Activated CD8-positive, alpha-beta memory T cell treated with anti-CD3 and anti-CD28 coated beads for 1 hour (primary cell): ENCODE measurements around the gene ZNF133.

Experiments used
- DNase-seq, 2 donors: peaks; one replicate each; pipeline ENCODE4 v3.0.0-alpha.2; 2020; ENCODE audit warnings: low read depth in 1 of 2; ENCODE audit errors: extremely low read depth in 1 of 2

Gene ZNF133

DNA sequence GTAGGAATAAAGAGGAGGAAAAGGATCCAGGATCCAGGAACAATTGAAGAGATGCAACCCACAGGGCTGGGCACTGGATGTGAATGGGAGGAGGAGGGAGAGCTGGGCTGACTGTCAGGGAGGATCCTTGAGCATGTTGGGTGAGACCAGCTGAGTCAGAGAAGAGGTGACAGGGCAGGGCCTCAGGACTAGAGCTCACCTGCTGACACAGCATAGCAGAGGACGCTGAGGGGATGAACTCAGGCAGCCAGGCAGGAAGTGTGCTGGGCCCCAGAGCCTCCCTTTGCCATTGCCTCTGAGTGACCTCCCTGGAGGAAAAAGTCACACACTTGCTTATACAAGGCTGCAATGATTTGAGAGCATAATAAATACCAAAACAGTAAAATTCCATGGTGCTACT, 72.3 kb downstream of the ZNF133 start:
- DNase-seq = no peak

DNA sequence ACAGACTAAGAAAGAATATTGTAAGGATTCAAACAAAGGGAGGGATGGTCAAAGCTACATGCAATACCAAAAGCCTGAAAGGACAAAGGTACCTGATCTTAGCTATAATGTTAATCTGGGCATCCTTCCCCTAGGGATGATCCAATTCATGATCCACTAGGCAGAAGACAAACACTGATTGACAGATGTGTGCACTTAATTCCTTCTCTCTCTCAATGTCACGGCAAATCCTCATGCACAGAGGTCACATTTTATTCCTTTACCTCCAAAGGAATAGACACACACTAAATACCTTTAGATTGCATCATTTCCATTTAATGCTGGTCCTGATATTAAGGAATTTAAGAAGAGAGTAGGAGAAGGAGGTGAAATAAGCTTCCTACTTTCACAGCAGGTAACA, 73.4 kb downstream of the ZNF133 start:
- DNase-seq = no peak

DNA sequence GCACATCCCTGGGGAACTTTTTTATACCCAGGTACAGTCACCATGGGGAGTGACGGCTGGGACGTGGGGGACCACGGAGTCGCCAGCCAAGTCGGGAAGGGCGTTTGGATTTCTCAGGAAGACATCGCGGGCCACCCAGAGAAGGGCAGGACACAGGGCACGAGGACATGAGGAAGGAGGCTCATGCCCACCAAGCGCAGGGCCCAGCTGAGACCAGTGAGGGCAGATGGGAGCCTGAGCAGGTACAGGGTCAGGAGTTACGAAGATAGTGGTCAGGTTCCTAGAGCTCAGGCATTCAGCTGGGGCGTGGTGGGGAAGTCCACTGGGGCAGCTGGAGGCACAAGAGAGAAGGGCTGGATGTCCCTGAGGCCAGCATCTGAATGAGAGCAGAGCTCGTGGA, 74.6 kb downstream of the ZNF133 start:
- no peak for DNase-seq

DNA sequence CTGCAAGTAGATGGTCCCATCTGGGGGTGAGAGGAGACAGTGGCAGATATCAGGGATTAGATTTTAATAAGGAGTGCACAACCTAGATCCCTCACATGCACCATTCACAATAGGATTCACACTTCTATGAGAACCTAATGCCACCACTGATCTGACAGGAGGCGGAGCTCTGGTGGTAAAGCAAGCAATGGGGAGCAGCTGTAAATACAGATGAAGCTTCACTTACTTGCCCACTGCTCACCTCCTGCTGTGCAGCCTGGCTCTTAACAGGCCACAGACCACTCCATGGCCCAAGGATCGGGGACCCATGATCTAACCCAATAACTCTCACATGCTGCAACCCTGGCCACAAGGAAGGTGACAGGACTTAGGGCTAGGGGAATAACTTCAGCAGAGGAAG, 75.4 kb downstream of the ZNF133 start:
- no peak for DNase-seq

DNA sequence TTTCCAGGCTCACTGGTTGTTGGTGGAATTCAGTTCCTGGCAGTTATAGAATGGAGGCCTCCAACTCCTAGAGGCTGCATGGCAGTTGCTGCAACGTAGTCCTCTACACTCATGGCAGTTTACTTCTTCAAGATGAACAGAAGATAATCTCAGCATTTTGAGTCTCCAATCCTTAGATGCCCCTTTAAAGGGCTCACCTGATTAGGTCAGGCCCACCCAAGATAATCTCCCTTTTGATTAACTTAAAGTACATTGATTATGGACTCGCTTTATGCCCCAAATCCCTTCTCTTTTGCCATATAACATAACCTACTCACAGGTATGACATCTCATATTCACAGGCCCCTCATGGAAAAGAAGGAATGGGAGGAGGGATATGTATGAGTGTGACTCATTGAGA, 76.4 kb downstream of the ZNF133 start:
- no peak for DNase-seq
